Prostate gland (tissue), 2 donors: ENCODE measurements around the gene ARMC3.

Source experiments
- POLR2A ChIP-seq: fragments of 450-650 bp; IDR thresholded peaks from one replicate; pipeline ENCODE4 v1.6.1; 2016; ENCODE audit warnings: antibody characterized with exemption, mild to moderate bottlenecking
- POLR2AphosphoS5 ChIP-seq: sonication (generic); formaldehyde crosslinking; IDR thresholded peaks from one replicate; pipeline ENCODE4 v1.6.1; 2017; ENCODE audit warnings: antibody characterized with exemption
- TF ChIP-seq, protein P1 (sequence below), 4 experiments: fragments of 200-600 bp in 2 of 4; fragments of 450-650 bp in 2 of 4; sonication (generic) in 2 of 4; IDR thresholded peaks; 1 replicate in 3 of 4; 2 replicates in 1 of 4; pipeline ENCODE4 v1.5.1; 2016 to 2019; ENCODE audit warnings: antibody characterized with exemption in 4 of 4, mild to moderate bottlenecking in 2 of 4, moderate library complexity in 2 of 4

DNA sequence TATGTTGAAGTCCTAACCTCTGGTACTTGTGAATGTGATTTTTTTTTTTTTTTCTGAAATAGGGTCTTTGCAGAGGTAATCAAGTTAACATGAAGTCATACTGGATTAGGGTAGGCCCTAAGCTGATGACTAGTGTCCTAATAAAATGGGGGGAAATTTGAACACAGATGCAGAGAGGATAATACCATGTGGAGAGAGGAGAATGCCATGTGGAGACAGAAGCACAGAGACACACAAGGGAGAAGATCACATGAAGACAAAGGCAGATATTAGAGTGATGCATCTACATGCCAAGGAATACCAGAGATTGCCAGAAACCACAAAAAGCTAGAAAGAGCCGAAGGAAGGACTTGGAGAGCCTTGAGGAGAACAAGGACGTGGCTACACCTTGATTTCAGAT, 28.5 kb upstream of the ARMC3 start:
- TF ChIP-seq POLR2AphosphoS5 (no peak), POLR2A (no peak)
- TF ChIP-seq, protein P1, sequence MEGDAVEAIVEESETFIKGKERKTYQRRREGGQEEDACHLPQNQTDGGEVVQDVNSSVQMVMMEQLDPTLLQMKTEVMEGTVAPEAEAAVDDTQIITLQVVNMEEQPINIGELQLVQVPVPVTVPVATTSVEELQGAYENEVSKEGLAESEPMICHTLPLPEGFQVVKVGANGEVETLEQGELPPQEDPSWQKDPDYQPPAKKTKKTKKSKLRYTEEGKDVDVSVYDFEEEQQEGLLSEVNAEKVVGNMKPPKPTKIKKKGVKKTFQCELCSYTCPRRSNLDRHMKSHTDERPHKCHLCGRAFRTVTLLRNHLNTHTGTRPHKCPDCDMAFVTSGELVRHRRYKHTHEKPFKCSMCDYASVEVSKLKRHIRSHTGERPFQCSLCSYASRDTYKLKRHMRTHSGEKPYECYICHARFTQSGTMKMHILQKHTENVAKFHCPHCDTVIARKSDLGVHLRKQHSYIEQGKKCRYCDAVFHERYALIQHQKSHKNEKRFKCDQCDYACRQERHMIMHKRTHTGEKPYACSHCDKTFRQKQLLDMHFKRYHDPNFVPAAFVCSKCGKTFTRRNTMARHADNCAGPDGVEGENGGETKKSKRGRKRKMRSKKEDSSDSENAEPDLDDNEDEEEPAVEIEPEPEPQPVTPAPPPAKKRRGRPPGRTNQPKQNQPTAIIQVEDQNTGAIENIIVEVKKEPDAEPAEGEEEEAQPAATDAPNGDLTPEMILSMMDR (IDR thresholded peaks at IDR 0.05) = no peak
